GM20000 (cell line): Measurements from ENCODE around the gene KCTD2.

Experiments used
- DNase-seq: peaks from one replicate; pipeline ENCODE4 v3.0.0; 2012; ENCODE audit warnings: low spot score
- TF ChIP-seq, protein P1 (sequence below): IDR thresholded peaks from 2 replicates; pipeline ENCODE4 v1.5.1; 2012; ENCODE audit warnings: mild to moderate bottlenecking, control low read depth; ENCODE audit errors: extremely low read depth, missing control alignments

KCTD2 gene

DNA sequence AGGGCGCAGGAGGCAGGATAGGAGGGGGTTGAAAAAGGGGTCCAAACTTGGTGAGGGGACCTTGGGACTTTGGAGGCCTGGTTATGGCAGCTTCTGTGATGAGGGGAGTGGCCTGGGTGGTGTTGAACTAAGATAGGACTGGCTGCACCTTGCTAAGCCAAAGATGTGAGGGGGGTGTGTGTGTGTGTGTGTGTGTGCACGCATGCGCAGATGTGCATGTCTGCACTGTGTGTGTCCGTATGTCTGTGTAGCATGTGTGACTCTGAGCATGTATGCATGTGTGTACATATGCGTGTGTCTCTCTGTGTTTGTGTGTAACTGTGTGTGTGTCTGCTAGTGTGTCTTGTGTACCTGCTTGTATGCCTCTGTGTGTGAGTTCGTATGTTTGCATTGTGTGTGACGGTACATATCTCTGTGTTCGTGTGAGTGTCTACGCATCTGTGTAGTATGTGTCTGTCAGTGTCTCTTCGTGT is 44.9 kb downstream of the KCTD2 start:
- TF ChIP-seq, protein P1, sequence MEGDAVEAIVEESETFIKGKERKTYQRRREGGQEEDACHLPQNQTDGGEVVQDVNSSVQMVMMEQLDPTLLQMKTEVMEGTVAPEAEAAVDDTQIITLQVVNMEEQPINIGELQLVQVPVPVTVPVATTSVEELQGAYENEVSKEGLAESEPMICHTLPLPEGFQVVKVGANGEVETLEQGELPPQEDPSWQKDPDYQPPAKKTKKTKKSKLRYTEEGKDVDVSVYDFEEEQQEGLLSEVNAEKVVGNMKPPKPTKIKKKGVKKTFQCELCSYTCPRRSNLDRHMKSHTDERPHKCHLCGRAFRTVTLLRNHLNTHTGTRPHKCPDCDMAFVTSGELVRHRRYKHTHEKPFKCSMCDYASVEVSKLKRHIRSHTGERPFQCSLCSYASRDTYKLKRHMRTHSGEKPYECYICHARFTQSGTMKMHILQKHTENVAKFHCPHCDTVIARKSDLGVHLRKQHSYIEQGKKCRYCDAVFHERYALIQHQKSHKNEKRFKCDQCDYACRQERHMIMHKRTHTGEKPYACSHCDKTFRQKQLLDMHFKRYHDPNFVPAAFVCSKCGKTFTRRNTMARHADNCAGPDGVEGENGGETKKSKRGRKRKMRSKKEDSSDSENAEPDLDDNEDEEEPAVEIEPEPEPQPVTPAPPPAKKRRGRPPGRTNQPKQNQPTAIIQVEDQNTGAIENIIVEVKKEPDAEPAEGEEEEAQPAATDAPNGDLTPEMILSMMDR: no peak
- DNase-seq: no peak

DNA sequence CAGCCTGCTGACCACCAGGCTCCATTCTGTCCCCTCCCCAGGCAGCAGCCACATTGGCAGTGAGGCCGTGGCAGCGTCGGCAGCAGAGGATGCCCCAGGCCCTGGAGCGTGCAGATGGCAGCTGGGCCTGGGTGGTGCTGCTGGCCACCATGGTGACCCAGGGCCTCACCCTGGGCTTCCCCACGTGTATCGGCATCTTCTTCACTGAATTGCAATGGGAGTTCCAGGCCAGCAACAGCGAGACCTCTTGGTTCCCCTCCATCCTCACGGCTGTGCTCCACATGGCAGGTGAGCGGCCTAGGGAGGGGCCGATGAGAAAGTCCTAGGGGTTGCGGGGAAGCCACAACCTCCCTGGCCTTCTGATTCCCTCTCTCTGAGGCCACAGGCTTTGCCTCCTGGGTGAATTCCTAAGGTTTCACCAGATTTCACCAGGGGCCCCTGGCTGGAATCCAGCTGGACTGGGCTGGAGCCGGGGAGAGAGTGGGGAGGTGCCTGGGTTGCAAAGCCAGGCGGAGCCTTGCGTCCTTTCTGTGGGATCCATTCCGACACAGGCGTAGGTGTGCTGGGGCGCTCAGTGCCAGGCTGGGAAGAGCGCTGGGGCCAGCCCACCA is 46.6 kb downstream of the KCTD2 start:
- TF ChIP-seq, protein P1: no peak
- no peak for DNase-seq

DNA sequence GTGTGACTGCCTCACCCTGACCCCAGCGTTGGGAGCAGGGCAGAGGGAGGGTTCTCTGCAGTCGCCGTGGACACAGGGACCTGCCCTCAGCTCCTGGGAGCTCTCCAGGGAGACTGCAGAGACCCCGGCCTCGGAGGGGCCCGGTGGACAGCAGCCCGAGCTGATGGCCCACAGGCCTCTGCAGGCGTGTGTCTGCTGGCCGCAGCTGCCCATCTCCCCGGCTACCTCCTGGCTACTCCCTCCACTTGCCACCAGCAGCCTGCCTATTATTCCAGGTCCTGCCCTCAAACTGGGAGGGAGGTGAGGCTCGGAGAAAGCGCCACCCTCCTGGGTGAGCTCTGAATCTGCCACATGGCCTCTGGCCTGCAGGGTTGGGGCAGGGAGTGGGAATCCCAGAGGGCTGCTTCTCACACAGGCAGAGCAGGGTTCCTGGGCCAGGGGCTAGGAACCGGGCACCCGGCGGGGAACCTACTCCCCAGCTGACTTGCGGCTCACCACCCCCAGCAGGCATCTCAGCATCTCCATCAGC is 47.9 kb downstream of the KCTD2 start:
- TF ChIP-seq, protein P1: no peak
- DNase-seq: no peak

DNA sequence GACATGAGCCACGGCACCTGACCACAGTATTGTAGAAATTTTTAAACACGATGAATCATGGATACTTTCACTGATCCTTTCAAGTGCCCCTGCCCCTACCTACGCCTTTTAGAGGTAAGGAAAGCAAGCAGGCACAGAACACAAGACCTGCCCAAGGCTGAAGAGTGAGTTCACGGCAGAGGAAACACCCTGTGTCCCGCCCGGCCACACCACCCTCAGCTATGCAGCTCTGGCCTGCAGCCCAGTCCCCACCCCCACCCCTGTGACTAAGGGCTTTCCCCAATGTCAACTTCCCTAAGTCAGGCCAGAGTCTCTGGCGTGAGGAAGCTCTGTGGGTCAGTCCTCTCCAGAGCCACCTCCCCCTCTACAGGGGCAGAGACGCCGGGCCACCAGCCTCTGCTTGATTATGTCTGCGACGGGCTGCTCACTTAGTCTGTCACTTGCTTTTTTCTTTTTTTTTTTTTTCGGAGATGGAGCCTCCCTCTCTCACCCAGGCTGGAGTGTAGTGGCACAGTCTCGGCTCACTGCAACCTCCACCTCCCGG is 49.1 kb downstream of the KCTD2 start:
- DNase-seq: peak; percentile 31
- TF ChIP-seq, protein P1: no peak

DNA sequence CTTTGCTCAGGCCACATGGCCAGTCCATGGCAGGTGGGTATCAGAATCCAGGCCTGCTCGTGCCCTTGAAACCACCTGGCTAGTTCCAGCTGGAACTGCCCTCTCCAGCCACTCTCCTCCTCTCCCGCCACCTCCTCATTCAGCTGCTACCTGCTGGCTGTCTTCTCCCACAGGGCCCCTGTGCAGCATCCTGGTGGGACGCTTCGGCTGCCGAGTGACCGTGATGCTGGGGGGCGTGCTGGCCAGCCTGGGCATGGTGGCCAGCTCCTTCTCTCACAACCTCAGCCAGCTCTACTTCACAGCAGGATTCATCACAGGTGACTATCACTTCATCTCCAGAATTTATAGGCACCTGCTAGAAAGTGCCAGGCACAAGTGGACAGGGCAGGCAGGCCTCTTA is 50.8 kb downstream of the KCTD2 start:
- no peak for DNase-seq
- TF ChIP-seq, protein P1: no peak

DNA sequence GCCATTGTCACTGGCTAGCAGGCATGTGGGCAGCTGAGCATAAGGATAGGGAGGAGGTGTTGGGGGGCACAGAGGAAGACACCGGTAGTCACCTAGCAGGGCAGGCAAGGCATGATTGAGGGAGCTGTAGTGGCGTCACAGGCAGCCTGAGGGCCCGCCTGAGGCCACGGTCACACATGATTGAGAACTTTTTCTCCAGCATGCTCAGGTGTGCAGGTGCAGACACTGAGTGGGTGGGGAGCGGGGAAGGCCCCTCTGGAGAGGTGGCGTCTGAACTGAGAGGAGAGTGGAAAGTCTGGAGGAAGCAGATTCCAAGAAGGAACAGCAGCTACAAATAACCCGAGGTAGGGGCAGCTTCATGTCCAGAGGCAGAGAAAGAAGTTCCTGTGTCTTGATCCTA is 51.8 kb downstream of the KCTD2 start:
- no peak for DNase-seq
- TF ChIP-seq, protein P1: no peak

DNA sequence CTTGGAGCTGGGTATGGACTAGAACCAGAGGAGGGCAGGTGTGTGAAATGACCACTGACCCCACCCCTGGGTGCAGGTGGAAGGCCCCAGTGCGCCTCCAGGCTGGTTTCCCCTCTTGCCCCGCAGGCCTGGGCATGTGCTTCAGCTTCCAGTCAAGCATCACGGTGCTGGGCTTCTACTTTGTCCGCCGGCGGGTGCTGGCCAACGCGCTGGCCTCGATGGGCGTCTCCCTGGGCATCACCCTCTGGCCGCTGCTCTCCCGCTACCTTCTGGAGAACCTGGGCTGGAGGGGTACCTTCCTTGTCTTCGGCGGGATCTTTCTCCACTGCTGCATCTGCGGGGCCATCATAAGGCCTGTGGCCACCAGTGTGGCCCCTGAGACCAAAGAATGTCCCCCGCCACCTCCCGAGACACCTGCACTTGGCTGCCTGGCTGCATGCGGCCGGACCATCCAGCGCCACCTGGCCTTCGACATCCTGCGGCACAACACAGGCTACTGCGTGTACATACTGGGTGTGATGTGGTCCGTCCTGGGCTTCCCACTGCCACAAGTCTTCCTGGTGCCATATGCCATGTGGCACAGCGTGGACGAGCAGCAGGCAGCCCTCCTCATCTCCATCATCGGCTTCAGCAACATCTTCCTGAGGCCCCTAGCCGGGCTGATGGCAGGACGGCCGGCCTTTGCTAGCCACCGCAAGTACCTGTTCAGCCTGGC is 53.0 kb downstream of the KCTD2 start:
- TF ChIP-seq, protein P1: no peak
- no peak for DNase-seq
